Measurements from ENCODE around the gene CA5A.
A peak's percentile ranks its signal among the peaks of the same experiment; 100 is the strongest.
"Not testable (repeated sequence)": the region's sequence is repeated elsewhere in the genome, so short reads cannot be mapped to it uniquely, and the experiment has no call there.

The CA5A gene

GRCh38 chr16:87882436-87883019 lies 53.8 kb downstream of the CA5A start:
- no peak for DNase-seq (ENCODE audit: low read depth)
- TF ChIP-seq CTCF (conservative IDR thresholded peaks at IDR 0.05; ENCODE audit: low read length), result no peak
- no peak overlapping the region for H3K4me3 ChIP-seq (ENCODE audit: low read length)

GRCh38 chr16:87881324-87882200 lies 54.8 kb downstream of the CA5A start:
- no peak overlapping the region for H3K4me3 ChIP-seq (ENCODE audit: low read length)
- TF ChIP-seq CTCF (conservative IDR thresholded peaks at IDR 0.05; ENCODE audit: low read length), result no peak

GRCh38 chr16:87880117-87880696 lies 56.1 kb downstream of the CA5A start:
- H3K4me3 ChIP-seq (ENCODE audit: low read length), result no peak overlapping the region
- no peak for DNase-seq (ENCODE audit: low read depth)
- no peak for TF ChIP-seq CTCF (conservative IDR thresholded peaks at IDR 0.05; ENCODE audit: low read length)

More at GRCh38 chr16:87881324-87882200, 54.8 kb downstream of the CA5A start:
- DNase-seq (ENCODE audit: low read depth), result no peak

- DNase-seq (ENCODE audit: low read depth); H3K4me3 ChIP-seq (ENCODE audit: low read length): not testable (repeated sequence)
Measured at GRCh38 chr16:87879411-87880013, 56.8 kb downstream of the CA5A start.

- no peak overlapping the region for H3K4me3 ChIP-seq (ENCODE audit: low read length)
- no peak for TF ChIP-seq CTCF (conservative IDR thresholded peaks at IDR 0.05; ENCODE audit: low read length)
- no peak for DNase-seq (ENCODE audit: low read depth)
Measured at GRCh38 chr16:87878704-87879103, 57.6 kb downstream of the CA5A start.

GRCh38 chr16:87877942-87878507 lies 58.3 kb downstream of the CA5A start:
- H3K4me3 ChIP-seq (ENCODE audit: low read length), result no peak overlapping the region
- TF ChIP-seq CTCF (conservative IDR thresholded peaks at IDR 0.05; ENCODE audit: low read length), result peak; percentile 45
- no peak for DNase-seq (ENCODE audit: low read depth)

Data from AG10803 (cell line).